AG04450 (cell line): ENCODE data around the gene EIF5A. TPM values are rescaled to one million over a fixed set of nuclear protein-coding genes. Genes with fewer than 3 reads are reported as not detected.
A peak's percentile ranks its signal among the peaks of the same experiment; 100 is the strongest.

ENCODE experiments used
- CTCF ChIA-PET: fragments of 300-600, 350-600 bp; formaldehyde crosslinking; extraction: SDS; loops from one replicate; lab custom pipeline; 2022; ENCODE audit warnings: antibody characterized with exemption, inconsistent platforms; lab: Charles Lee
- POLR2A ChIA-PET: fragments of 350-600 bp; formaldehyde crosslinking; extraction: SDS; loops from one replicate; lab custom pipeline; 2021; ENCODE audit warnings: antibody characterized with exemption, inconsistent platforms; lab: Yijun Ruan, JAX
- DNase-seq: peaks from one replicate; pipeline ENCODE4 v3.0.0-alpha.2; 2011; ENCODE audit warnings: low read depth, low spot score
- H3K27ac ChIP-seq: one replicate; pipeline ENCODE4 v1.5.1; 2012; ENCODE audit warnings: low read depth, low read length, control low read depth
- H3K27me3 ChIP-seq: one replicate; pipeline ENCODE4 v1.6.0; 2012; ENCODE audit warnings: low read length; ENCODE audit not compliant: control insufficient read depth, insufficient read depth
- H3K4me3 ChIP-seq: 2 replicates; pipeline ENCODE4 v1.5.1; 2011; ENCODE audit warnings: mild to moderate bottlenecking, low read depth, low read length, control low read depth
- H3K9me3 ChIP-seq: 2 replicates; pipeline ENCODE4 v1.5.1; 2012; ENCODE audit warnings: low read length; ENCODE audit not compliant: control insufficient read depth, insufficient read depth
- polyA plus RNA-seq: library from polyadenylated mRNA; depleted of rRNA; stranded (reverse); fragments of >200 nt; gene quantifications from 2 replicates; pipeline ENCODE4 v1.2.3, GENCODE V29; 2011
- TF ChIP-seq, protein P1 (sequence below): IDR thresholded peaks from 2 replicates; pipeline ENCODE4 v1.5.1; 2011; ENCODE audit warnings: low read depth, low read length, control low read depth, inconsistent platforms

Gene EIF5A
- polyA plus RNA-seq, 1 experiment: 466 TPM

DNA sequence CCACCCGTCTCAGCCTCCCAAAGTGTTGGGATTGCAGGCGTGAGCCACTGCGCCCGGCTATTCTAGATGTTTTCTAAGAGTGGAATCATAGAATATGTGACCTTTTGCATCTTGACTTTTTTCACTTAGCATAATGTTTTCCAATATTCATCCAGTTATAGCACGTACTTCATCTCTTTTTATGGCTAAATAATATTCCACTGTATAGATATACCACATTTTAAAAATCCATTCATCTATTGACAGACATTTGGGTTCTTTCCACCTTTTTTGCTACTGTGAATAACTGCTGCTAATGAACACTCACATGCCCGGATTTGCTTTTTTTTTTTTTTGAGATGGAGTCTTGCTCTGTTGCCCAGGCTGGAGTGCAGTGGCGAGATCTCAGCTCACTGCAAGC, 3.2 kb upstream of the EIF5A start:
- peaks cover 2% of the 10 kb centered on the region for H3K27me3 ChIP-seq
- no peak overlapping the region for H3K27ac ChIP-seq
- ChIA-PET POLR2A (no interaction called here), CTCF (interaction anchor here (2.6 kb wide), 1 partner anchor 8 kb away, joined by 20 read pairs; no protein-coding TSS in a partner anchor)
- TF ChIP-seq, protein P1, sequence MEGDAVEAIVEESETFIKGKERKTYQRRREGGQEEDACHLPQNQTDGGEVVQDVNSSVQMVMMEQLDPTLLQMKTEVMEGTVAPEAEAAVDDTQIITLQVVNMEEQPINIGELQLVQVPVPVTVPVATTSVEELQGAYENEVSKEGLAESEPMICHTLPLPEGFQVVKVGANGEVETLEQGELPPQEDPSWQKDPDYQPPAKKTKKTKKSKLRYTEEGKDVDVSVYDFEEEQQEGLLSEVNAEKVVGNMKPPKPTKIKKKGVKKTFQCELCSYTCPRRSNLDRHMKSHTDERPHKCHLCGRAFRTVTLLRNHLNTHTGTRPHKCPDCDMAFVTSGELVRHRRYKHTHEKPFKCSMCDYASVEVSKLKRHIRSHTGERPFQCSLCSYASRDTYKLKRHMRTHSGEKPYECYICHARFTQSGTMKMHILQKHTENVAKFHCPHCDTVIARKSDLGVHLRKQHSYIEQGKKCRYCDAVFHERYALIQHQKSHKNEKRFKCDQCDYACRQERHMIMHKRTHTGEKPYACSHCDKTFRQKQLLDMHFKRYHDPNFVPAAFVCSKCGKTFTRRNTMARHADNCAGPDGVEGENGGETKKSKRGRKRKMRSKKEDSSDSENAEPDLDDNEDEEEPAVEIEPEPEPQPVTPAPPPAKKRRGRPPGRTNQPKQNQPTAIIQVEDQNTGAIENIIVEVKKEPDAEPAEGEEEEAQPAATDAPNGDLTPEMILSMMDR: no peak
- H3K4me3 ChIP-seq: no peak overlapping the region
- peaks cover 4% of the 10 kb centered on the region; the same call in 1 of the 2 replicates for H3K9me3 ChIP-seq
- no peak for DNase-seq

DNA sequence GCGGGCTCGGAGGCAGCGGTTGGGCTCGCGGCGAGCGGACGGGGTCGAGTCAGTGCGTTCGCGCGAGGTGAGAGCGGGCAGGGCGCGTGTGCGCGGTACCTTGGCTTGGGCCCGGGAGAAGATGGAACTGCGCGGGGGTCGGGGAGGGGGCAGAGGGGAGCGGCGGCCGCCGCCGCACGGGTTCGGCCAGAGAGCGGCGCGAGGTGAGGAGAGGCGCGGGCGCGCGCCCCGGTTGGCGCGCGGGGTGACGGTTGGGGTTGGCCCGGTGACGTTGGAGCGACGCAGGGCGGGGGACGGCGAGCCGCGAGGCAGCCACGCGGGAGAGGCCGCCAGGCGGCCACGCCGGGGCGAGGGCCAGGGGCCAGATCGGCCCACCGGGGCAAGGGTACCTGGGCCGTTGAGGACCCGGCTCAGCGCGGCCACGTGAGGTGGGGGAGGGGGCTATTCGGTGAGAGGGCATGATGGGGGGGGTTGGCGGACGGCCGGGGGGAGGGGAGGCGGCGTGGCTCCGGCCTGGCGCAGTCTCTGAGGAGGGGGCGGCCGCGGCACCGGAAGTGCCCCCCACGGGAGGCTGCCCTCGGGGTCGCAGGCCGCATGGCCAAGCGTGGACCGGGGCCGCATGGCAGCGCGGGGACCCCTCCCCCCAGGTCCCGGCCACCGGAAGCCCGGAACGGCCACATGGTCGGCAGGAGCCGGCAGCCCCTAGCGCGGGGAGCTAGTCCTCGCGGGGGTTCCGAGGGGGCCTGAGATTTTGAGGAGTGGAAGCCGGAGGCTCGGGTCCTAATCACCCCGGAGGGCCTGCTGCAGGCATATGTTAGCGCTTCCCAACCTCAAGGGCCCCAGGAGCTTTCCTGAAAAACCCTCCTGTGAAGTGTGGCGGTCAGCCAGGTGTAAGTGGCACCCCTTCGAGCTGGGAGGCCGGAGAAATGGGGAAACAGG, 527 bp downstream of the EIF5A start:
- H3K4me3 ChIP-seq: peak overlapping the region; percentile 87
- TF ChIP-seq, protein P1: no peak
- peak overlapping the region; percentile 87 for H3K27ac ChIP-seq
- no peak for DNase-seq
- H3K9me3 ChIP-seq: peaks cover 4% of the 10 kb centered on the region; the same call in 1 of the 2 replicates
- ChIA-PET CTCF (no interaction called here), POLR2A (interaction anchor here (0.5 to 1.5 kb wide), 2 partner anchors 68 to 73 kb away, joined by 3 read pairs; partner anchors contain the start of gene DVL2)
- H3K27me3 ChIP-seq: no peaks in the 10 kb centered on the region

DNA sequence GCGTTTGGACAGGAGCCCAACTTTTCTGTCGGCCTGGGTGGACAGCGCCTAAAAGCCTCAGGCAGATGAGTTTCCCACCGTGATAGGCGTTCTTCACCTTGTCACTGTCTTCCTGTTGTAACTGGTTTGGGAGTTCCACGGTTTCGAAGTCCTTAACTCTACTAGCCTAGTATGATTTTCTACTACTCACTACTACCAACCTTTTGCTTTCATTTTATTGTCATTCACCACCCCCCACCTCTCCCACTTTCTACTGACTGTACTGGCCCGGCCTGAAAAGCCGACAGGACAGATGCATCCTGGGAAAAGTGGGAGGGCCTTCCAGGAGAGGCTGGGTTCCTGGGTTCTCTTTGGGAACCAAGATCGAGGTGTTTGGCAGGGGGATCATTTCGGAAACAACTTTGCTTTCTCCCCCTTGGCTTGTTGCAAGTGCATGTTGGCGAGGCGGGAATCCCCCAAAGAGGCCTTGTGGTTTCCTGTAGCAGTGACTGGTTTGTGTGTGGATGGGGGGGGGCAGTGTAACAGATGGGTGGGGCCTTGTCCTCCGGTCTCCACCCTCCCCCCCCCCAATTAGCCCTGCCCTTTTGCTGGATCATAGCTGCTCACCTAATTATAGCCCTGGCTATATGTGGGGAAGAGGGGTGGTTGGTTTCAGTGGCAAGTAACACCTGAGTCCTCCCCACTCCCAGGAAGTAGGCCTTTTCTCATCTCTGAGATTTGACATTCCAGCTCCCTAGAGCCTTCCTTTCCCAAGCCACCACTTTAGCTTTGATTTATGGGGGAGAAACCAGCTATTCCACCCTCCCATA, 1.4 kb downstream of the EIF5A start:
- DNase-seq: no peak
- peak overlapping the region; percentile 87 for H3K27ac ChIP-seq
- peaks cover 4% of the 10 kb centered on the region; the same call in 1 of the 2 replicates for H3K9me3 ChIP-seq
- ChIA-PET POLR2A (interaction anchor here (0.6 to 1.5 kb wide), 2 partner anchors 74 to 1752 kb away, joined by 3 read pairs; partner anchors contain the start of gene DVL2), CTCF (interaction anchor here (1.8 kb wide), 1 partner anchor 16 kb away, joined by 5 read pairs; no protein-coding TSS in a partner anchor)
- TF ChIP-seq, protein P1: no peak
- no peaks in the 10 kb centered on the region for H3K27me3 ChIP-seq
- peak overlapping the region; percentile 87 for H3K4me3 ChIP-seq

DNA sequence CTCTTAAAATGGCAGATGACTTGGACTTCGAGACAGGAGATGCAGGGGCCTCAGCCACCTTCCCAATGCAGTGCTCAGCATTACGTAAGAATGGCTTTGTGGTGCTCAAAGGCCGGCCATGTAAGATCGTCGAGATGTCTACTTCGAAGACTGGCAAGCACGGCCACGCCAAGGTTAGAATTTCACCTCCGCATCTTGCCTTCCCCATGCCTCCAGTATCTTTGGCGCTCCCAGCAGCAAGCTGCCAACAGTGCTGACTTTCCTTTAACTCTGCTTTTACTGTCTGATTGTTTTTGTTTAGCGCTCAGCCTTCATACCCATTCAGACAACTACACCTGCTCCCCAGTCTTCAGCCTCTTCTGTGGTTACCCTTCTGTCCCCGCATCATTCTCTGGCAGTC, 2.2 kb downstream of the EIF5A start:
- peak overlapping the region; percentile 17 for H3K4me3 ChIP-seq
- CTCF ChIA-PET: interaction anchor here (0.9 to 1.8 kb wide), 2 partner anchors 14 to 15 kb away, joined by 3 to 5 read pairs; no protein-coding TSS in a partner anchor
- POLR2A ChIA-PET: interaction anchor here (0.6 to 1.5 kb wide), 2 partner anchors 75 to 1753 kb away, joined by 3 read pairs; partner anchors contain the start of gene DVL2
- H3K27me3 ChIP-seq: no peaks in the 10 kb centered on the region
- TF ChIP-seq, protein P1: no peak
- no peak overlapping the region for H3K27ac ChIP-seq
- DNase-seq: no peak
- peaks cover 4% of the 10 kb centered on the region; the same call in 1 of the 2 replicates for H3K9me3 ChIP-seq
